HG02763 (cell line): ENCODE data around the gene RC3H1.
"Not testable (repeated sequence)": the region's sequence is repeated elsewhere in the genome, so short reads cannot be mapped to it uniquely, and the experiment has no call there.

Experiments used
- ATAC-seq: cut with Tn5 transposase; IDR thresholded peaks from one replicate; pipeline ENCODE4 v1.9.1; 2021; ENCODE audit warnings: mild to moderate bottlenecking, moderate library complexity; ENCODE audit not compliant: unreplicated experiment

The RC3H1 gene, protein sequence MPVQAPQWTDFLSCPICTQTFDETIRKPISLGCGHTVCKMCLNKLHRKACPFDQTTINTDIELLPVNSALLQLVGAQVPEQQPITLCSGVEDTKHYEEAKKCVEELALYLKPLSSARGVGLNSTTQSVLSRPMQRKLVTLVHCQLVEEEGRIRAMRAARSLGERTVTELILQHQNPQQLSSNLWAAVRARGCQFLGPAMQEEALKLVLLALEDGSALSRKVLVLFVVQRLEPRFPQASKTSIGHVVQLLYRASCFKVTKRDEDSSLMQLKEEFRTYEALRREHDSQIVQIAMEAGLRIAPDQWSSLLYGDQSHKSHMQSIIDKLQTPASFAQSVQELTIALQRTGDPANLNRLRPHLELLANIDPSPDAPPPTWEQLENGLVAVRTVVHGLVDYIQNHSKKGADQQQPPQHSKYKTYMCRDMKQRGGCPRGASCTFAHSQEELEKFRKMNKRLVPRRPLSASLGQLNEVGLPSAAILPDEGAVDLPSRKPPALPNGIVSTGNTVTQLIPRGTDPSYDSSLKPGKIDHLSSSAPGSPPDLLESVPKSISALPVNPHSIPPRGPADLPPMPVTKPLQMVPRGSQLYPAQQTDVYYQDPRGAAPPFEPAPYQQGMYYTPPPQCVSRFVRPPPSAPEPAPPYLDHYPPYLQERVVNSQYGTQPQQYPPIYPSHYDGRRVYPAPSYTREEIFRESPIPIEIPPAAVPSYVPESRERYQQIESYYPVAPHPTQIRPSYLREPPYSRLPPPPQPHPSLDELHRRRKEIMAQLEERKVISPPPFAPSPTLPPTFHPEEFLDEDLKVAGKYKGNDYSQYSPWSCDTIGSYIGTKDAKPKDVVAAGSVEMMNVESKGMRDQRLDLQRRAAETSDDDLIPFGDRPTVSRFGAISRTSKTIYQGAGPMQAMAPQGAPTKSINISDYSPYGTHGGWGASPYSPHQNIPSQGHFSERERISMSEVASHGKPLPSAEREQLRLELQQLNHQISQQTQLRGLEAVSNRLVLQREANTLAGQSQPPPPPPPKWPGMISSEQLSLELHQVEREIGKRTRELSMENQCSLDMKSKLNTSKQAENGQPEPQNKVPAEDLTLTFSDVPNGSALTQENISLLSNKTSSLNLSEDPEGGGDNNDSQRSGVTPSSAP

DNA sequence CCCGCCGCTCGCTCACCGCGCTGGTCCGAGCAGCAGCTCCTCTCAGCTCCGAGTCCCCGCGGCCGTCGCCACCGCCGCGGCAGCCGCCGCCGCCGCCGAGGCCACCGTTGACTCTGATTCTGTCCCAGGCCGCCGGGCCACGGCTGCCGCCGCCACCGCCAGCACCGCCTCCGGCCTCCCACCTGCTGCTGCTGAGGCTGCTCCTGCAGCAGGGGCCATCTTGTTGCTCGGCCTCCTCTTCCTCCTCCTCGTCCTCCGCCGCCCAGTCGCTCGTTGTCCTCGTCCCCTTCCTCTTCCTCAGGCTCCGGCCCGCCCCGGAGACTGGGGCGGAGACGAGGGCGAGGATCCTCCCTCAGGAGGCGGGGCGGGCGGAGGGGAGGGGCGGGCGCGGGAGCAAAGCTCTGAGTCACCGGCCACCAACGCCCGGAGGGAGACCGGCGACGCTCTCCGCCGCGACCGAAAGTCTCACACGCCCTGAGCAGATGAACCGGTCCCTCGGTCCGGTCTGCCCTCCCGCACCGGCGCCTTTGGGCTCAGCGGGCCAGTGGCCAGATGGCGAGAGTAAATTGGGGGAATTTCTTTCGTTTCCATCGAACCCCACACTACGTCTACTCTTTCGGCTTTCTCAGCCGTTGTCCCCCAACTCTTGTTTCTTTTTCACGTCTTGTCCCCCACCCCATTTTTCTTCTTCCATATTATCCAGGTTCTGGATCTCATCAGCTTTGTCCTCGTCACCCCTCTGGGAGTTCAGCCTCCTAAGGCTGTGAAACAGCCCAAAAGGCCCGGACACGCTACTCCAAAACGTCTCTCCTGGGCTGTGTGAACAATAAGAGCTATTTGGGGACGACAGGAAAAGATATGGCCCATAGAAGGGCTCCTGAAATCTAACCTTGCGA lies at the start of gene RC3H1:
Gene RC3H1 (minus strand): TSS at position 278 of the 896 bp plus-strand sequence. CDS start 29,372 bp downstream, outside the sequence.
- peak; percentile 89 for ATAC-seq

DNA sequence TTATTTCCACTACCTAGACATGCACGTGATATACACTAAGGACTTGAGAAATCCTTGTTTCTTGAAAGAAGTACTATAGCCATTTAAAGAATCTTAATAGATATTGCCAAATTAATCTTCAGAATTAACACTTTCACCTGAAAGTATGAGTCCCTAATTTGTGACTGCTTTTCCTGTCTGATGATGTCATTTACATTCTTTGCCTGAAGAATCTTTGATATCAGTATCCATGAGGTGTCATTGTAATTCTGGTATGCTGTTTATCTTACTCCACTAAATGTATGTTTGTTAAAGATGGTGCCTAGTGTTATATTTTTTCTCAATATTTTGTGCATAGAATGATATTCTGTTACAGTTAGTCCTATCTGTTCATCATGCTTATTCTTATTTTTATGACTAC lies 48.5 kb upstream of the RC3H1 start:
- ATAC-seq: no peak

DNA sequence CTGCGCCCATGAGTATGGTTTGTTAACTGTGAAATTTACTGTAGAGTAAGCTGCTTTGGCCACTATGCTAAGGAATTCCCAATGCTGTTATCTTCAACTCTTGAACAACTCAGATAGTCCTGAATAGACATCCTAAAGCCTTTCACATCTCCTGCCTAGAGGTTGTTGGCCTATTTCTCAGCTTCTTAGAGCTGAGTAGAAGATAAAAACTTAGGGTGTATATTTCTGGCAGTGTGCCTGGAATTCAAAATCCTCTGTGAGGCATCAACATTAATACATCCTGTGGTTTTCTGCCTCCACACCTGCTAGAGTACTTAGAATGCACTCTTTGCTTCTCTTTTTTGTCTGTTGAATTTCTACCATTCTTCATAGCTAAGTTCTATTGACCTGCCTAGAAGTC lies 45.8 kb upstream of the RC3H1 start:
- ATAC-seq: no peak

DNA sequence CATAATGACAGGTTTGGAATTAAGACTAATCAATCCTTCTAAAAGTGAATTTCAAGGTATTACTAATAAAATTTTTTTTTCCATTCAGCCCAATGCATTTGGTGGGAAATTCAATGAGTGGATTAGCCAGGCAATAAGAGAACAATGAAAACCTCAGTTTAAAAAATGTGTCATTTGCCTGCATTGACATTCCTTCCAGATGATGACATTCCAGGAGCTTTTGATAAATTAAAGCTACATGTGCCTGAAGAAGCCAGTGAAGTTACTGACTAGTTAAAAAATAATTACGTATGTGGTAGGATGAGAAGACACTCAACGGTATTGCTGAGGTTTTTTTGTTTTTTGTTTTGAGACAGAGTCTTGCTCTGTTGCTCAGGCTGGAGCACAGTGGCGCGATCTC lies 37.9 kb upstream of the RC3H1 start:
- ATAC-seq: no peak

DNA sequence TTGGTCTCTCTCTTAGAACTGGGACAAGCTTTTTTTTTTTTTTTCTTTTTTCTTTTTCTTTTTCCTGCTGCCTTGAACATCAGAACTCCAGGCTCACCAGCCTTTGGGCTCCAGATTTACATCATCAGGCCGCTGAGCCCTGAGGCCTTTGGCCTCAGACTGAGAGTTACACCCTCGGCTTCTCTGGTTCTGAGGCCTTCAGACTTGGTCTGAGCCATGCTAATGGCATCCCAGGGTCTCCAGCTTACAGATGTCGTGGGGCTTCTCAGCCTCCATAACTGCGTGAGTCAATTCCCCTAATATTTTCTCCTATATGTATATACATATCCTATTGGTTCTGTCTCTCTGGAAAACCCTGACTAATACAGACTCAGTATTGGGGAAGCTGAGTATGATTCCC lies 36.5 kb upstream of the RC3H1 start:
- no peak for ATAC-seq

DNA sequence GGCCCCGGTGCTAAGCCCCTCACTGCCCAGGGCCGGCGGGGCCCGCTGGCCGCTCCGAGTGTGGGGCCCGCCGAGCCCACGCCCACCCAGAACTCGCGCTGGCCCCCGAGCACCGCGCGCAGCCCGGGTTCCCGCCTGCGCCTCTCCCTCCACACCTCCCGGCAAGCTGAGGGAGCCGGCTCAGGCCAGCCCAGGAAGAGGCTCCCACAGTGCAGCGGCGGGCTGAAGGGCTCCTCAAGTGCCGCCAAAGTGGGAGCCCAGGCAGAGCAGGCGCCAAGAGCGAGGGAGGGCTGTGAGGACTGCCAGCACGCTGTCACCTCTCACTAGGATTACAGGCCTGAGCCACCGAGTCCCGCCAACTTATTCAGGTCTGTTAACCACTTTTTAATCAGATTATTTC lies 34.5 kb upstream of the RC3H1 start:
- not testable (repeated sequence) for ATAC-seq

DNA sequence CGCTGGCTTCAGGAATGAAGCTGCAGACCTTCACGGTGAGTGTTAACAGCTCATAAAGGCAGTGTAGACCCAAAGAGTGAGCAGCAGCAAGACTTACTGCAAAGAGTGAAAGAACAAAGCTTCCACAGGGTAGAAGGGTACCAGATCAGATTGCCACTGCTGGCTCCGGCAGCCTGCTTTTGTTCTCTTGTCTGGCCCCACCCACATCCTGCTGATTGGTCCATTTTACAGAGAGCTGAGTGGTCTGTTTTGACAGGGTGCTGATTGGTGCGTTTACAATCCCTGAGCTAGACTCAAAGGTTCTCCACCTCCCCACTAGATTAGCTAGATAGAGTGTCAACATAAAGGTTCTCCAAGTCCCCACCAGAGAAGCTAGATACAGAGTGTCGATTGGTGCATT lies 33.6 kb upstream of the RC3H1 start:
- not testable (repeated sequence) for ATAC-seq

DNA sequence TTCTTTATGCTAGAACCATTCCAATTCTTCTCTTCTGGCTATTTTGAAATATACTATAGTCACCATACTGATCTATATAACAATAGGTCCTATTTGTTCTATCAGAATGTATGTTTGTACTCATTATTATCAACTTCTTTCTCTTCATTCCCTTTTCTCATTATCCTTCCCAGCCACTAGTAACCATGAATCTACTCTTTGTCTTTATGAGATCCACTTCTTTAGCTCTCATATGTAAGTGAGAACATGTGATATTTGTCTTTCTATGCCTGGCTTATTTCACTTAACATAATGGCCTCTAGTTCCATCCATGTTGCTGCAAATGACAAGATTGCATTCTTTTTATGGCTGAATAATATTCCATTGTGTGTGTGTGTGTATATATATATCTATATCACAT lies 31.7 kb upstream of the RC3H1 start:
- ATAC-seq: no peak

DNA sequence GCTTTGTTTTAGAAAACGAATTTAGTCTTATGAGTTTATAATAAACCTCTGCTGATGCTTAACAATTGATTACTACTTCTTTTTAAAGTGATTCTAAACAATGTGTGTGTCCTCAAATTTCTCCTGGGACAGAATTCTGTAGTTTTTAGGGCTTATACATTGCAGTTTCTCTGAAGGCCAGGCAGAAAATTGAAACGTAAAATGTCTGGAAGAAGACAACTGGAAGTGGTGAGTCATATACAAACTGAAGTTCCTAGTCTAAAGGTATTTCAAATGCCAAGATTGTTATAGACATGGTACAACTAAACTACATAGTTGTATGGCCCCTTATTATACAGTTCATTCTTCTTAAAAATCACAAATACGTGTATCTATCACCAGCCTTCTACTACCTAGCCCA lies 30.5 kb upstream of the RC3H1 start:
- ATAC-seq: no peak

DNA sequence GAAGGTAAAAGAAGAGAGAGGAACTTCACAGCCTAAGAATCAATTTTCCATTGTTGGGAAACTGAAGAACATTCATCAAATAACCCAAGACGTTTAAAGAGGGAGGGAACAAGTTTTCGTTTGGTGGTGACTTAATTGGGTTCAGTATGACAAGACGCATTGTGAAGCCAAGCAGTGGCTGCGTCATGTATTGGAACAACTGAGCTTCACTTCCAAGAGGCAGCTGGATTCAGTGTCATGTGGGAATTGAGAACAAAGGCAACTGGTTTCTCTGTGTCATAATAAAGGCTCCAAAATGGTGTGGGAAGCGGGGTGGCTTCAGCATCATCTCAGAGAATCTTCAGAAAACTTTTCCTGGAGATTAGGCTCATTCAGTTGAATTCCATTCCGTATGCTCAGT lies 29.8 kb upstream of the RC3H1 start:
- no peak for ATAC-seq

DNA sequence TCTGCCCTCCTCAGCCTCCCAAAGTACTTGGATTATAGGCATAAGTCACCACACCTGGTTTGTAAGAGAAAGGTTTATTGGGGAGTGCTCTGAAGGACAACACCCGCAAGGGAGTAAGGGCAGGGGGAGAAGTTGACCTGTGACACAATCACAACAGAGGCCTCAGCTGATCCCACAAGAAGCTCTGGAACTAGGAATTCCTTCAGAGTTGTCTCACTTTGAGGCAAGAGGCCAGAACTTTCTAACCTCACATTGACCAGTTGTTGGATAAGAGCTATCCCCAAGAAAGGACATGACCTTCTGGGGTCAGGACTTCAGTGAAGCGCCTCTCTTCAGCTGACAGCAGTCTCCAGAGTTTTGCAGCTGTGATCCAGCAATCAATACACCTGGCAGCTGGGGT lies 27.4 kb upstream of the RC3H1 start:
- no peak for ATAC-seq

DNA sequence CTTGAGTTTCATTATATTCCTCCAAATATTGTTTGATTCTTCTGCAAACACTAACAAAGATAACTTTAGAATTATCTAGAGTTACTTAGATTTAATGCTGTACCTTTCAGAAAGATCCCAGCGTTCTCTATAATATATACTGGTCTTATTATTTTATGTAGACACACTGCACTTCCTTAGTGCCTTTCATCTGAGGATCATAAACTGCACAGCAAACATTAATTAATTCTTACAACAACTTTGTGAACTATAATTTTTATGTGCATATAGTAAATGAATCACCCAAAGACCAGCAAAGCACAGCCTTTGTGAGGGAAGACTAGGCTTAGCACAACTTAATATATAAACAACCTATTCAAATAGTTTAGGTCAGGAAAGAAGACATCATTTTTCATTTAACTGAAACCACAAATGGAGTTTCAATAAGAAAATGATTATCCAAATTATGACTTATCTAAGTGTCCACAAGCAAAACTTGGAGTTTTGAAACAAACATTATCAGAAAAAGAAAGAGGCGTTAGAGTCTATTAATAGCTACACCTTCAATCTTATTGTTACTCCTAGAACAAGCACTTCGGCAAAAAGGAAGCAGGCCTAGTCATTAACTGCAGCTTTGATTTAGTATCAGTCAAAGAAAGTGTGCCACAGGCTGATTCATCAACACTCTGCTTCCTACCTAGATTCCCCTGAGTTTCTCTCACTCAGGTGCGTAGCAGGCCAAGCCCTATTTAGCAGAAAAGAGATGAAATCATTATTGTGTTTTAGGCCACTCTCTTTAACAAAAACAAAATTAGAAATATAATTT lies 22.5 kb upstream of the RC3H1 start:
- no peak for ATAC-seq

DNA sequence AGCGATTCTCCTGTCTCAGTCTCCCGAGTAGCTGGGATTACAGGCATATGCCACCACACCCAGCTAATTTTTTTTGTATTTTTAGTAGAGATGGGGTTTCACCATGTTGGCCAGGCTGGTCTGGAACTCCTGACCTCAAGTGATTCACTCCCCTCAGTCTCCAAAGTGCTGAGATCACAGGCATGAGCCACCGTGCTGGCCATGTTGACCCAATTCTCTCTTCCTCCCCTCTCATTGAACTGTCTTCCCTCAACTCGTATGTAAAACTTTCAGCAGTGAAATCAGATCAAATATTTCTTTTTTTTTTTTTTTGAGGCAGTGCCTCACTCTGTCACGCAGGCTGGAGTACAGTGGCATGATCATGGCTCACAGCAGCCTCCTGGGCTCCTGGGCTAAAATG lies 20.4 kb upstream of the RC3H1 start:
- not testable (repeated sequence) for ATAC-seq

DNA sequence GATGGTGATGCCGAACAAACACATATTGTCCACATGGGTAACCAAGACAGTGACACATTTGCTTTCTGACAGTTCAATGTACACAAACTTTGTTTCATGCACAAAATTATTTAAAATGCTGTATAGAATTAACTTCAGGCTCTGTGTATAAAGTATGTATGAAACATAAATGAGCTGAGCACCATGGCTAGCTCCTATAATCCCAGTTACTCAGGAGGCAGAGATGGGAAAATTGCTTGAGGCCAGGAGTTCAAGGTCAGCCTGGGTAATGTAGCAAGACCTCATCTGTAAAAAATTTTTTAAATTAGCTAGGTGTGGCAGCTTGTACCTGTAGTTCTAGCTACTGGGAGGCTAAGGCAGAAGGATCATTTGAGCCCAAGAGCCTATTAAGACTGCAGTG lies 19.2 kb upstream of the RC3H1 start:
- no peak for ATAC-seq

DNA sequence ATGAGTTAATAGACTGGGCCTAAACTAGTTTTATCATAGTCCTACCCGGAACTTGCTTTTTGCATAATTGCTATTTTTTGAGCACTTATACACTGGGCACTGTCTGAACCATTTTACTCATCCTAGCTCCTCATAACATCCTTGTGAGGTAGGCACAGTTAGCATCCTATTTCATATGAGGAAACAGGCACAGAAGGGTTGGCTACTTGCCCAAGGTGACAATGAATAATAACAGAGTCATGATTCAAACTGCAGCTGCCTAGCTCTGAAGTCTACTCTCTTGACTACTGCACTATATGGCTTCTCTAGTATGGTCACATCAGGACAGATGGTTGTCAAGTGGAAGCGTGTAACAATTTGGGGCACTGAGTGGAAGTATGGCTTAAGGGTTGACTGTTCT lies 18.2 kb upstream of the RC3H1 start:
- no peak for ATAC-seq

DNA sequence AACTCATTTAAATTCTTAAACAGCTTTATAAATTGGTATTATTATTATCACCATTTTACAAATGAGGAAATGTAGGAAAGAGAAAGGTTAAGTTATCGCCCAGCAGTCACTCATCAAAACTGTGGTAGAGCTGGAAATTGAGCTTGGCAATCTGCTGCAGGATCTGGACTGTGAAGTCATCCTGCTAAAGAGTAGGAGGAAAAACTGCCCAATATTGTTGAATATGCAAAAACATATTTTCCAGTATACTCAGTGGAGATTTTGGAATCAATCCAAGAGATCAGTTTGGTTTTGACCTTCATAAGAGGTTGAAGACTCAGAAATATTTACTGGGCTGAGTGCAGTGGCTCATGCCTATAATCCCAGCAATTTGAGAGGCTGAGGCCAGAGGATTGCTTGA lies 16.9 kb upstream of the RC3H1 start:
- no peak for ATAC-seq

DNA sequence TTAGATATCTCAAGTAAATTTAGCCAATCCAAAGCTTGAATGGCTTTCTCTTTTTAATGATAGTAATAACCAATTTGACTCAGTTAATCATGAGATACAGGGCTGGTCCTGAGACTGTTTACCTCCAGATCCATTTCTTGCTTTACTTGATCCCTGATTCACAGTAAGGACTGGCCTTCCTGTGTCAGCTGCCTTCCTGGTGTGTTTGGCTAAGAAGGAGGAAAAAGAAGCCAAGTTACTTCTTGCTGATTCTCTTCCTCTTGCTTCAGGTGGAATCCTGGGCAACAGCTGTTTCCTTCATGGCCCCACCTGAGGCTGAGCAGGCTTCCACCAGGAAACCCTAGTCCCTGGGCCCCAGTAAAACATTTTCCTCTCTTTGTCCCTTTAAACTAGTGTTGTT lies 14.6 kb upstream of the RC3H1 start:
- no peak for ATAC-seq

DNA sequence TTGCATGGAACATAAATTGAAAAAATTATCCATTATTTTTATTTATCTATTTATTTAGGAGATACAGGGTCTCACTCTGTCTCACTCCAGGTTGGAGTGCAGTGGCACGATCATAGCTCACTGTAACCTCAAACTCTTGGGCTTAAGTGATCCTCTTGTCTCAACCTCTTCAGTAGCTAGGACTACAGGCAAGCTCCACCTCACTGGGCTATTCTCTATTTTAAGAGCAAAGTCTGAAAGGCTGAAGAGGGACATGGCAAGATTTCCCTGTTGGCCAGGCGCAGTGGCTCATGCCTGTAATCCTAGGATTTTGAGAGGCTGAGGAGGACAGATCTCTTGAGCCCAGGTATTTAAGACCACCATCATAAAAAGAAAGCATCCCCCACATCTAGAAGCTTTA lies 14.0 kb upstream of the RC3H1 start:
- ATAC-seq: no peak

DNA sequence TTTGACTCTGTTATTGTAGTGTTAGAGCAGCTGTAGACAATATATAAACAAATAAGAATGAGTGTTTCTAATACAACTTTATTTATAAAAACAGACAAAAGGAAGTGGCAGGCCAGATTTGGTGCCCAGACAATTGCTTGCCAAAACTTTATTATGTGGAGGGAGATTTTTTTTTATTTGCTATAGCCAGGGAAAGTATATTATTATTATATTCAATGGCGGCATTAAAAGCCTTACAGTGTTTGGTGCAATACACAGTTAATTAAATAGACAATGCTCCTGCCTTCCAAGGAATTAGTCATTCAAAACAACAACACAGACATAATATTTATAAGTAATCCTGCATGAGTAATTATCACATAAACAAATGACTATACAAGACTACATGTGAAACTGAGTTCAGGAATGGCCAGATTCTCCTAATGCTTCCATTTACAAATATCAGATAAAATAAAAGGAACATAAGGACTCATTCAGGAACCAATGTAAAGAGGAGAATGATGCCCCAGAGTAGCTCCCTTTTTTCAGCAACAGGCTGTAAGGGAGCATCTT lies 10.6 kb upstream of the RC3H1 start:
- ATAC-seq: no peak
